ENCODE measurements around the gene CCDC126. TPM values are rescaled to one million over a fixed set of nuclear protein-coding genes. Genes with fewer than 3 reads are reported as not detected.

Gene CCDC126
- total and polyA plus RNA-seq, 9 of the 15 experiments (the other 6 are each of a cell fraction or from before 2014, with no cell fraction given) = 3.0 to 16.2 (median 5.2) TPM

GRCh38 chr7:23633417-23633816 is 36.2 kb downstream of the CCDC126 start (continued):
- TF ChIP-seq FOSL1 (tag; conservative IDR thresholded peaks at IDR 0.05) = peak; percentile 61

- Histone ChIP-seq H3K4me3 (no peak overlapping the region), H3K4me2 (ENCODE audit: insufficient read depth, low read length) (no peak overlapping the region), H4K20me1 (replicated peaks; ENCODE audit: control insufficient read depth, insufficient read depth, low read length) (no peaks in the 10 kb centered on the region), H2AFZ (ENCODE audit: low read depth, low read length) (no peak overlapping the region), H3K9me1 (ENCODE audit: control insufficient read depth, insufficient read depth, low read length) (no peaks in the 10 kb centered on the region), H3K4me1 (replicated peaks in 1 of 2; ENCODE audit: control insufficient read depth in 2 of 2, insufficient read depth in 2 of 2, low read length in 2 of 2) (no peaks in the 10 kb centered on the region), H3K79me2 (ENCODE audit: control insufficient read depth, insufficient read depth, low read length) (no peaks in the 10 kb centered on the region), H3K9ac (ENCODE audit: insufficient read depth in 1 of 2, low read depth in 2 of 2, low read length in 2 of 2) (no peak overlapping the region), H3K27me3 (ENCODE audit: control insufficient read depth in 2 of 2, insufficient read depth in 2 of 2, low read length in 2 of 2) (no peaks in the 10 kb centered on the region), H3K9me3 (replicated peaks; ENCODE audit: control insufficient read depth, insufficient read depth, low read depth, low read length) (no peaks in the 10 kb centered on the region), H3K36me3 (ENCODE audit: control insufficient read depth, insufficient read depth, low read length) (no peaks in the 10 kb centered on the region), H3K27ac (ENCODE audit: extremely low read depth, low read depth, low read length) (no peak overlapping the region)
- ChIA-PET CTCF (ENCODE audit: low intra/inter-chr PET ratio) (no interaction called here), POLR2A (no interaction called here)
- in situ Hi-C loops (cut with MboI) (no loop called here), intact Hi-C loops (cut with micrococcal nuclease) (loop anchor here (5.0 kb wide), 1 partner anchor 74 kb away; no protein-coding TSS in a partner anchor)
- WGBS (ENCODE audit: insufficient coverage, low coverage, missing lambda C conversion rate) = 11% methylated on average over 1 of the region's 1 CpG
- BruUV-seq (replicated peaks) = no TSS peak
- DNase-seq (ENCODE audit: extremely low read depth in 1 of 4, low spot score in 3 of 4) = no peak
- TF ChIP-seq ZBTB8A (IDR thresholded peaks at IDR 0.05; ENCODE audit: partially characterized antibody) = no peak
- TF ChIP-seq POLR2G (IDR thresholded peaks at IDR 0.05; ENCODE audit: low read depth, low read length) = no peak
- TF ChIP-seq SRSF1 (IDR thresholded peaks at IDR 0.05; ENCODE audit: low read depth, low read length) = no peak
- no peak for TF ChIP-seq XRCC4 (IDR thresholded peaks at IDR 0.05; ENCODE audit: extremely low read depth, insufficient read depth, insufficient read length)
- TF ChIP-seq AFF1 (IDR thresholded peaks at IDR 0.05; ENCODE audit: low read depth in 1 of 2, partially characterized antibody in 2 of 2) = no peak
- TF ChIP-seq IRF1 (CRISPR knock-in tag; IDR thresholded peaks at IDR 0.05; ENCODE audit: borderline replicate concordance) = no peak
- no peak for TF ChIP-seq BMI1 (IDR thresholded peaks at IDR 0.05; ENCODE audit: low read length)
- FAIRE-seq = no peak
- no peak for ATAC-seq
Measured at GRCh38 chr7:23645822-23646221, 48.6 kb downstream of the CCDC126 start.
